ENCODE results near the gene FYN. TPM values are rescaled to one million over a fixed set of nuclear protein-coding genes. Genes with fewer than 3 reads are reported as not detected.

The FYN gene
- total and polyA plus RNA-seq, 2 of the 8 experiments (the other 6 are each of a cell fraction or from before 2014, with no cell fraction given), result 46.8 to 97.2 TPM

DNA sequence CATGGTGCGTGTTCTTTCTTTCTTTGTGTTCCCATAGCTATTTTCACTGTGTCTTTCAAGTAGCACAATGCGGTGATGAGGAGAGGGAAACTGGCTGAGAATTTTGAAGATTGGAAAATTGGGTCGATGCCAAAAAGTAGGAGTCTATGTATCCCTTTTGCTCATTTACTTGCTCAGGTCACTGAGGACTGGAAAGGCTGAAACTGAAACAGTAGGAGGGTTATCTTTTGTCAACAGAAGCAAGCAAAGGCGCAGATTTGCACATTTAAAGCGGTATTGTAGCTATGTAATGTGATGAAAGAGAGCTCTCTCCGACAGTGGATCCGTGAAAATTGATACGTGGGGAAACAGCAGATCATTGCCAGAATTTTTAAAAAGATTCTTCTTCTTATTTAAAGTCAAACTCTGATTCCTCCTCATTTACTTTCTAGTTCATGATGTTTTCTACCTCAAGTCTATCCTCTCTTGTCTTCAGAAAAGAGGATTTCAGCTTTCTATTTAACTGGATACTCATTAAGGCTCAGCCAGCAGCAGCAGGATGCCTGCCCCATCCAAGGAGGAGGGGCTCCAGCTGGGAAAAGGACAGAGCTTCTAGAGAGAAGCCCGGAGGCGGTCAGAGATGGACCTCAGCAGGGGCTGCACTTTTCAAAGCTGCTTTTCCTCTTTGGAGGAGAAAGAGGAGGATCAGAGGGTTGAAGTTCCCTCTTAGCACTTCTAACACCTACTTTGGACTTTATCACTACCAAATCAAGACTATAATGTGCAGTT lies 15.9 kb upstream of the FYN start:
- no peaks in the 10 kb centered on the region for H3K9me3 ChIP-seq (ENCODE audit: insufficient read depth in 2 of 2, low read depth in 1 of 2, low read length in 1 of 2)
- no peak overlapping the region for H2BK5ac ChIP-seq (ENCODE audit: low read depth, low read length)
- H3K79me2 ChIP-seq (ENCODE audit: control insufficient read depth in 1 of 2, insufficient read depth in 2 of 2, low read length in 2 of 2), result no peaks in the 10 kb centered on the region
- H3K36me3 ChIP-seq (ENCODE audit: control insufficient read depth in 2 of 4, insufficient read depth in 4 of 4, low read length in 3 of 4), result no peaks in the 10 kb centered on the region
- peak overlapping the region in 3 of 4 experiments; percentile 15 to 52 (median 27); a peak in 7 of 8 replicates for H3K4me3 ChIP-seq (ENCODE audit: extremely low read depth in 1 of 4, insufficient read depth in 2 of 4, low read depth in 3 of 4, low read length in 4 of 4)
- peak overlapping the region; percentile 47 to 61 for H3K4me2 ChIP-seq (ENCODE audit: insufficient read depth in 1 of 2, low read depth in 2 of 2, low read length in 2 of 2)
- H2BK120ac ChIP-seq (replicated peaks; ENCODE audit: low read depth, low read length), result peak overlapping the region; percentile 1
- FAIRE-seq (peak; percentile 95), DNase-seq (ENCODE audit: low read depth in 1 of 2, low spot score in 2 of 2) (no peak)
- no peak overlapping the region; the same call in 1 of the 2 replicates for H3K27ac ChIP-seq (ENCODE audit: low read depth, low read length)
- no peak overlapping the region for H4K5ac ChIP-seq (ENCODE audit: insufficient read length, low read depth, low read length)
- peak overlapping the region; percentile 1; the same call in 1 of the 2 replicates for H2BK20ac ChIP-seq (ENCODE audit: low read length)
- no peak overlapping the region for H3K23ac ChIP-seq (ENCODE audit: insufficient read length)
- no peak overlapping the region for H2AK5ac ChIP-seq (ENCODE audit: low read depth, low read length)
- no peaks in the 10 kb centered on the region for H3K27me3 ChIP-seq (replicated peaks in 1 of 4; ENCODE audit: control insufficient read depth in 3 of 4, extremely low read depth in 1 of 4, insufficient read depth in 3 of 4, low read length in 3 of 4)
- no peak overlapping the region for H2BK15ac ChIP-seq (ENCODE audit: low read length)
- H3K79me1 ChIP-seq (ENCODE audit: low read depth, low read length), result no peaks in the 10 kb centered on the region
- H3K4ac ChIP-seq (replicated peaks; ENCODE audit: insufficient read length, low read depth, low read length), result no peak overlapping the region
- H2AFZ ChIP-seq (ENCODE audit: low read length), result peak overlapping the region; percentile 27; the same call in 1 of the 2 replicates
- peaks cover 2% of the 10 kb centered on the region; the same call in 1 of the 2 replicates for H3K23me2 ChIP-seq (ENCODE audit: low read depth, low read length)
- POLR2A ChIA-PET (ENCODE audit: partially characterized antibody), result interaction anchor here (0.7 to 1.4 kb wide), 8 partner anchors 10 to 128 kb away, joined by 3 to 6 read pairs (median 4); no protein-coding TSS in a partner anchor
- 4% methylated on average over 10 of the region's 10 CpGs; no CpG with 5 or more reads in 1 of the 2 experiments for WGBS, 2 experiments (ENCODE audit: extremely low coverage in 1 of 2, insufficient coverage in 1 of 2, insufficient read length in 1 of 2, insufficient replicate concordance in 2 of 2, low coverage in 1 of 2, low lambda C conversion rate in 2 of 2, missing lambda C conversion rate in 1 of 2)
- H4K8ac ChIP-seq (ENCODE audit: extremely low read depth, insufficient read depth, low read length), result no peak overlapping the region
- H4K91ac ChIP-seq (replicated peaks; ENCODE audit: insufficient read length, low read length), result no peak overlapping the region
- CTCF ChIA-PET (ENCODE audit: partially characterized antibody), result interaction anchor here (0.7 to 1.6 kb wide), 5 partner anchors 9 to 179 kb away, joined by 3 to 5 read pairs (median 3); no protein-coding TSS in a partner anchor
- H3K18ac ChIP-seq (ENCODE audit: extremely low read depth, low read length), result peak overlapping the region; percentile 89; the same call in 1 of the 2 replicates
- peaks cover 0 to 21% (median 9%) of the 10 kb centered on the region in 4 experiments; a peak in 4 of 7 replicates for H3K4me1 ChIP-seq (replicated peaks in 1 of 4; ENCODE audit: control insufficient read depth in 3 of 4, insufficient read depth in 4 of 4, low read length in 3 of 4)
- no peak overlapping the region for H3K9ac ChIP-seq (replicated peaks in 1 of 4; ENCODE audit: extremely low read depth in 1 of 4, low read depth in 3 of 4, low read length in 3 of 4)
- H2BK12ac ChIP-seq (ENCODE audit: low read depth, low read length), result no peak overlapping the region
- no peaks in the 10 kb centered on the region for H4K20me1 ChIP-seq (replicated peaks in 1 of 2; ENCODE audit: control insufficient read depth in 1 of 2, insufficient read depth in 2 of 2, low read length in 2 of 2)
- H3K56ac ChIP-seq (replicated peaks; ENCODE audit: insufficient read length, low read depth, low read length), result no peak overlapping the region
- no peak overlapping the region for H3K14ac ChIP-seq (ENCODE audit: insufficient read length)
- TF ChIP-seq CREB1 (IDR thresholded peaks at IDR 0.05), result 0 out of 2 replicates have a peak, but pooled peaks have one; percentile 20
- TF ChIP-seq JUND (IDR thresholded peaks at IDR 0.05; ENCODE audit: low read length), result no peak
- TF ChIP-seq KDM1A (IDR thresholded peaks at IDR 0.05; ENCODE audit: borderline replicate concordance, low read length), result 0 out of 2 replicates have a peak, but pooled peaks have one; percentile 20
- no peak for TF ChIP-seq GABPA (IDR thresholded peaks at IDR 0.05; ENCODE audit: borderline replicate concordance, insufficient read depth, low read length)
- TF ChIP-seq ASH2L (IDR thresholded peaks at IDR 0.05; ENCODE audit: low read length), result peak; percentile 58
- no peak for TF ChIP-seq SP2 (IDR thresholded peaks at IDR 0.05; ENCODE audit: low read length)
- no peak for TF ChIP-seq EP300 (IDR thresholded peaks at IDR 0.05; ENCODE audit: borderline replicate concordance in 1 of 2, low read depth in 2 of 2, low read length in 2 of 2)
- no peak for TF ChIP-seq CEBPB (IDR thresholded peaks at IDR 0.05; ENCODE audit: low read depth, low read length)
- no peak for TF ChIP-seq CHD1 (IDR thresholded peaks at IDR 0.05; ENCODE audit: low read depth, low read length)
- no peak for TF ChIP-seq SUZ12 (IDR thresholded peaks at IDR 0.05; ENCODE audit: low read length)
- TF ChIP-seq SP1 (IDR thresholded peaks at IDR 0.05; ENCODE audit: low read depth, low read length), result peak; percentile 35; the same call in 1 of the 2 replicates
- TF ChIP-seq, protein P1, sequence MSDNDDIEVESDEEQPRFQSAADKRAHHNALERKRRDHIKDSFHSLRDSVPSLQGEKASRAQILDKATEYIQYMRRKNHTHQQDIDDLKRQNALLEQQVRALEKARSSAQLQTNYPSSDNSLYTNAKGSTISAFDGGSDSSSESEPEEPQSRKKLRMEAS (IDR thresholded peaks at IDR 0.05), result no peak
